Neural cell (in vitro differentiated cells): ENCODE results near the gene MIEN1. TPM values are rescaled to one million over a fixed set of nuclear protein-coding genes. Genes with fewer than 3 reads are reported as not detected.

Source experiments
- H2AFZ ChIP-seq: fragments of 200-600, 300-800 bp; sonication (generic), shearing (Covaris generic); 2 replicates; pipeline ENCODE4 v1.6.0; 2014; ENCODE audit warnings: low read depth, mild to moderate bottlenecking, antibody characterized with exemption, low read length, moderate library complexity
- H3F3A ChIP-seq: fragments of 200-600 bp; shearing (Covaris generic); 2 replicates; pipeline ENCODE4 v1.6.1; 2016; ENCODE audit warnings: mild to moderate bottlenecking, moderate library complexity, mixed read lengths, antibody characterized with exemption, low read length; ENCODE audit not compliant: insufficient read depth, poor library complexity, severe bottlenecking
- H3K27ac ChIP-seq: fragments of 200-600, 300-800 bp; sonication (generic), shearing (Covaris generic); 2 replicates; pipeline ENCODE4 v1.5.1; 2014; ENCODE audit warnings: mild to moderate bottlenecking, low read length, moderate library complexity
- H3K27me3 ChIP-seq: fragments of 300-800, 200-600 bp; sonication (generic), shearing (Covaris generic); 2 replicates; pipeline ENCODE4 v1.6.0; 2014; ENCODE audit warnings: mild to moderate bottlenecking, low read depth, low read length, moderate library complexity; ENCODE audit not compliant: insufficient read depth
- H3K36me3 ChIP-seq: fragments of 300-800, 200-600 bp; sonication (generic), shearing (Covaris generic); 2 replicates; pipeline ENCODE4 v1.5.1; 2014; ENCODE audit warnings: mild to moderate bottlenecking, antibody characterized with exemption, low read length, moderate library complexity; ENCODE audit not compliant: insufficient read depth
- H3K4me2 ChIP-seq: fragments of 300-800, 200-600 bp; sonication (generic), shearing (Covaris generic); 2 replicates; pipeline ENCODE4 v1.6.0; 2014; ENCODE audit warnings: mild to moderate bottlenecking, low read length
- H3K4me3 ChIP-seq: fragments of 300-800, 200-600 bp; sonication (generic), shearing (Covaris generic); 2 replicates; pipeline ENCODE4 v1.5.1; 2014; ENCODE audit warnings: mild to moderate bottlenecking, low read length, moderate library complexity
- H3K79me2 ChIP-seq: fragments of 200-600 bp; shearing (Covaris generic); replicated peaks from 2 replicates; pipeline ENCODE4 v1.6.0; 2014; ENCODE audit warnings: mild to moderate bottlenecking, low read length, moderate library complexity; ENCODE audit not compliant: insufficient read depth
- H3K9ac ChIP-seq: fragments of 300-800, 200-600 bp; sonication (generic), shearing (Covaris generic); 2 replicates; pipeline ENCODE4 v1.6.1; 2016; ENCODE audit warnings: mild to moderate bottlenecking, low read length, mixed read lengths
- H3K9me2 ChIP-seq: fragments of 200-600 bp; shearing (Covaris generic); 2 replicates; pipeline ENCODE4 v1.6.1; 2016; ENCODE audit warnings: mild to moderate bottlenecking, low read length, mixed read lengths; ENCODE audit not compliant: insufficient read depth
- H3K9me3 ChIP-seq: fragments of 200-600, 300-800 bp; sonication (generic), shearing (Covaris generic); 2 replicates; pipeline ENCODE4 v1.6.1; 2016; ENCODE audit warnings: mild to moderate bottlenecking, mixed run types, low read length, moderate library complexity, mixed read lengths
- H4K20me1 ChIP-seq: fragments of 200-600 bp; shearing (Covaris generic); 2 replicates; pipeline ENCODE4 v1.6.1; 2016; ENCODE audit warnings: mild to moderate bottlenecking, mixed run types; ENCODE audit not compliant: insufficient read depth
- CTCF ChIP-seq: fragments of 450-650 bp; IDR thresholded peaks from 2 replicates; pipeline ENCODE4 v1.5.1; 2014; ENCODE audit warnings: antibody characterized with exemption, mild to moderate bottlenecking, moderate library complexity; ENCODE audit not compliant: poor library complexity, severe bottlenecking
- EP300 ChIP-seq: fragments of 450-650 bp; conservative IDR thresholded peaks from 2 replicates; pipeline ENCODE4 v1.6.1; 2014; ENCODE audit warnings: antibody characterized with exemption, mild to moderate bottlenecking, moderate library complexity; ENCODE audit not compliant: poor library complexity, severe bottlenecking
- EZH2 ChIP-seq: fragments of 200-600, 300-800 bp; shearing (Covaris generic), sonication (generic); IDR thresholded peaks from 2 replicates; pipeline ENCODE4 v1.6.1; 2014; ENCODE audit warnings: antibody characterized with exemption, low read length, borderline replicate concordance, mild to moderate bottlenecking; ENCODE audit not compliant: insufficient read depth, poor library complexity, severe bottlenecking
- MXI1 ChIP-seq: fragments of 450-650 bp; conservative IDR thresholded peaks from 2 replicates; pipeline ENCODE4 v1.6.1; 2014; ENCODE audit warnings: antibody characterized with exemption, mild to moderate bottlenecking; ENCODE audit not compliant: poor library complexity, severe bottlenecking
- POLR2AphosphoS5 ChIP-seq: IDR thresholded peaks from 2 replicates; pipeline ENCODE4 v1.6.1; 2012
- RAD21 ChIP-seq: fragments of 450-650 bp; conservative IDR thresholded peaks from 2 replicates; pipeline ENCODE4 v1.6.1; 2014; ENCODE audit warnings: antibody characterized with exemption, mild to moderate bottlenecking, moderate library complexity
- REST ChIP-seq: IDR thresholded peaks from 2 replicates; pipeline ENCODE4 v1.6.1; 2012; ENCODE audit warnings: borderline replicate concordance
- SMC3 ChIP-seq: fragments of 450-650 bp; conservative IDR thresholded peaks from 2 replicates; pipeline ENCODE4 v1.6.1; 2014; ENCODE audit warnings: antibody characterized with exemption, mild to moderate bottlenecking, moderate library complexity; ENCODE audit not compliant: poor library complexity
- TAF1 ChIP-seq: IDR thresholded peaks from 2 replicates; pipeline ENCODE4 v1.6.1; 2012; ENCODE audit warnings: low read depth
- polyA plus RNA-seq: library from polyadenylated mRNA; depleted of rRNA; stranded (reverse); fragments of >200 nt; gene quantifications from 2 replicates; pipeline ENCODE4 v1.2.3, GENCODE V29; 2014

The MIEN1 gene
- polyA plus RNA-seq, 1 donor from 2014 or later, result 106 TPM

- H3K9ac ChIP-seq, result no peak overlapping the region
- H2AFZ ChIP-seq, result no peak overlapping the region
- no peaks in the 10 kb centered on the region for H3K79me2 ChIP-seq
- H3K36me3 ChIP-seq, result no peaks in the 10 kb centered on the region
- no peaks in the 10 kb centered on the region for H3K27me3 ChIP-seq
- no peak overlapping the region for H3K27ac ChIP-seq
- TF ChIP-seq EZH2 (no peak), SMC3 (no peak), EP300 (no peak), POLR2AphosphoS5 (no peak), TAF1 (no peak), CTCF (no peak), REST (no peak), RAD21 (no peak), MXI1 (no peak)
- H3K9me3 ChIP-seq, result no peaks in the 10 kb centered on the region
- no peaks in the 10 kb centered on the region for H3K9me2 ChIP-seq
- no peaks in the 10 kb centered on the region for H4K20me1 ChIP-seq
- H3F3A ChIP-seq, result no peaks in the 10 kb centered on the region
- H3K4me2 ChIP-seq, result no peak overlapping the region
- H3K4me3 ChIP-seq, result no peak overlapping the region
Observed at GRCh38 chr17:39757931-39758873, 27.9 kb upstream of the MIEN1 start.

GRCh38 chr17:39757176-39757662 is 26.9 kb upstream of the MIEN1 start:
- H3K4me2 ChIP-seq, result no peak overlapping the region
- no peaks in the 10 kb centered on the region for H3K9me2 ChIP-seq
- no peaks in the 10 kb centered on the region for H3K9me3 ChIP-seq
- no peaks in the 10 kb centered on the region for H3K79me2 ChIP-seq
- no peaks in the 10 kb centered on the region for H3K36me3 ChIP-seq
- no peaks in the 10 kb centered on the region for H3F3A ChIP-seq
- no peak overlapping the region for H3K27ac ChIP-seq
- H3K9ac ChIP-seq, result no peak overlapping the region
- H4K20me1 ChIP-seq, result no peaks in the 10 kb centered on the region
- TF ChIP-seq POLR2AphosphoS5 (no peak), CTCF (no peak), EZH2 (no peak), RAD21 (no peak), MXI1 (no peak), SMC3 (no peak)
- H3K4me3 ChIP-seq, result no peak overlapping the region
- H2AFZ ChIP-seq, result no peak overlapping the region
- no peaks in the 10 kb centered on the region for H3K27me3 ChIP-seq
